GM12892 (cell line): ENCODE results near the gene MAP4.

Experiments used
- POLR2A ChIP-seq: IDR thresholded peaks from 2 replicates; pipeline ENCODE4 v1.6.1; 2011; ENCODE audit warnings: low read depth, low read length, control low read depth
- POLR2AphosphoS5 ChIP-seq: IDR thresholded peaks from 2 replicates; pipeline ENCODE4 v1.6.1; 2011; ENCODE audit warnings: low read depth, low read length, control low read depth
- TAF1 ChIP-seq: IDR thresholded peaks from 2 replicates; pipeline ENCODE4 v1.6.1; 2011; ENCODE audit warnings: low read depth, mild to moderate bottlenecking, control low read depth, low read length, borderline replicate concordance

- no peak for TF ChIP-seq POLR2A
- no peak for TF ChIP-seq POLR2AphosphoS5
- TF ChIP-seq TAF1: no peak
These were observed 31.7 kb upstream of the MAP4 start for GRCh38 chr3:48047841-48048464.
